HepG2 (cell line): ENCODE results near the gene FAM171A2. TPM values are rescaled to one million over a fixed set of nuclear protein-coding genes. Genes with fewer than 3 reads are reported as not detected.

Experiments
- BATF2 ChIP-seq: sonication (generic); formaldehyde crosslinking; IDR thresholded peaks from 2 replicates; pipeline ENCODE4 v1.8.0; 2022; ENCODE audit warnings: mild to moderate bottlenecking, missing genetic modification reagents, moderate library complexity
- BHLHE40 ChIP-seq: IDR thresholded peaks from 2 replicates; pipeline ENCODE4 v1.6.1; 2011; ENCODE audit warnings: low read length, improper control_type of control experiment
- CREBL2 ChIP-seq: sonication (generic); formaldehyde crosslinking; IDR thresholded peaks from 2 replicates; pipeline ENCODE4 v1.8.1; 2023; ENCODE audit warnings: missing genetic modification reagents, mild to moderate bottlenecking, borderline replicate concordance
- ELF1 ChIP-seq: sonication (generic); formaldehyde crosslinking; IDR thresholded peaks from 2 replicates; pipeline ENCODE4 v1.4.0; 2020; ENCODE audit warnings: missing genetic modification reagents
- GABPB1 ChIP-seq: IDR thresholded peaks from 2 replicates; pipeline ENCODE4 v1.6.1; 2016; ENCODE audit warnings: mild to moderate bottlenecking, missing genetic modification reagents, moderate library complexity, missing compliant biosample characterization
- HNRNPL ChIP-seq: fragments of 200-400 bp; formaldehyde crosslinking; IDR thresholded peaks from 2 replicates; pipeline ENCODE4 v1.6.1; 2017; ENCODE audit warnings: mild to moderate bottlenecking, low read depth, low read length
- ISL2 ChIP-seq: sonication (generic); formaldehyde crosslinking; IDR thresholded peaks from 2 replicates; pipeline ENCODE4 v1.5.0; 2020; ENCODE audit warnings: missing genetic modification reagents
- MAFG ChIP-seq: sonication (generic); formaldehyde crosslinking; IDR thresholded peaks from 2 replicates; pipeline ENCODE4 v1.5.1; 2020; ENCODE audit warnings: mild to moderate bottlenecking, missing genetic modification reagents
- MAX ChIP-seq: IDR thresholded peaks from 2 replicates; pipeline ENCODE4 v1.6.1; 2012; ENCODE audit warnings: inconsistent platforms
- MEF2D ChIP-seq: sonication (generic); formaldehyde crosslinking; IDR thresholded peaks from 2 replicates; pipeline ENCODE4 v1.5.1; 2020; ENCODE audit warnings: mild to moderate bottlenecking, missing genetic modification reagents
- MLLT10 ChIP-seq: sonication (generic); formaldehyde crosslinking; IDR thresholded peaks from 2 replicates; pipeline ENCODE4 v1.4.0; 2020; ENCODE audit warnings: missing genetic modification reagents
- NAIF1 ChIP-seq: sonication (generic); formaldehyde crosslinking; IDR thresholded peaks from 2 replicates; pipeline ENCODE4 v1.5.0; 2020; ENCODE audit warnings: mild to moderate bottlenecking, missing genetic modification reagents, borderline replicate concordance
- NFIB ChIP-seq: sonication (generic); formaldehyde crosslinking; IDR thresholded peaks from 2 replicates; pipeline ENCODE4 v1.9.0; 2021; ENCODE audit warnings: missing genetic modification reagents, mild to moderate bottlenecking, borderline replicate concordance
- SP2 ChIP-seq: sonication (generic); formaldehyde crosslinking; IDR thresholded peaks from 2 replicates; pipeline ENCODE4 v1.5.1; 2020; ENCODE audit warnings: mild to moderate bottlenecking, missing genetic modification reagents
- SRY ChIP-seq: sonication (generic); formaldehyde crosslinking; IDR thresholded peaks from 2 replicates; pipeline ENCODE4 v1.8.0; 2022; ENCODE audit warnings: mild to moderate bottlenecking, missing genetic modification reagents
- TCF12 ChIP-seq, 2 experiments: fragments of 450-650 bp in 1 of 2; sonication (generic) in 1 of 2; formaldehyde crosslinking in 1 of 2; IDR thresholded peaks; 2 replicates each; pipeline versions ENCODE4 v1.6.1 to v1.8.0; 2017 to 2022; ENCODE audit warnings: antibody characterized with exemption in 1 of 2, mild to moderate bottlenecking in 1 of 2, missing genetic modification reagents in 1 of 2, moderate library complexity in 1 of 2
- TEAD2 ChIP-seq: sonication (generic); formaldehyde crosslinking; IDR thresholded peaks from 2 replicates; pipeline ENCODE4 v1.9.0; 2021; ENCODE audit warnings: missing genetic modification reagents
- ZBTB4 ChIP-seq: sonication (generic); formaldehyde crosslinking; IDR thresholded peaks from 2 replicates; pipeline ENCODE4 v1.4.0; 2020; ENCODE audit warnings: missing genetic modification reagents, mild to moderate bottlenecking, borderline replicate concordance
- ZNF230 ChIP-seq: sonication (generic); formaldehyde crosslinking; IDR thresholded peaks from 2 replicates; pipeline ENCODE4 v1.4.0; 2020; ENCODE audit warnings: mild to moderate bottlenecking, missing genetic modification reagents
- ZNF232 ChIP-seq: sonication (generic); formaldehyde crosslinking; IDR thresholded peaks from 2 replicates; pipeline ENCODE4 v1.4.0; 2020; ENCODE audit warnings: missing genetic modification reagents, borderline replicate concordance
- ZNF282 ChIP-seq: fragments of 450-650 bp; IDR thresholded peaks from 2 replicates; pipeline ENCODE4 v1.6.1; 2018; ENCODE audit not compliant: partially characterized antibody
- ZNF3 ChIP-seq: IDR thresholded peaks from 2 replicates; pipeline ENCODE4 v1.7.0; 2017; ENCODE audit warnings: inconsistent platforms
- ZNF501 ChIP-seq: sonication (generic); formaldehyde crosslinking; IDR thresholded peaks from 2 replicates; pipeline ENCODE4 v1.5.1; 2020; ENCODE audit warnings: mild to moderate bottlenecking, moderate library complexity, missing genetic modification reagents
- ZNF607 ChIP-seq: sonication (generic); formaldehyde crosslinking; IDR thresholded peaks from 2 replicates; pipeline ENCODE4 v1.5.1; 2020; ENCODE audit warnings: missing genetic modification reagents, mild to moderate bottlenecking, borderline replicate concordance
- ZNF83 ChIP-seq: sonication (generic); formaldehyde crosslinking; IDR thresholded peaks from 2 replicates; pipeline ENCODE4 v1.4.0; 2020; ENCODE audit warnings: missing genetic modification reagents, mild to moderate bottlenecking, borderline replicate concordance
- ZNF891 ChIP-seq: sonication (generic); formaldehyde crosslinking; IDR thresholded peaks from 2 replicates; pipeline ENCODE4 v1.5.0; 2020; ENCODE audit warnings: mild to moderate bottlenecking, missing genetic modification reagents
- polyA plus RNA-seq, 8 experiments: library from polyadenylated mRNA; depleted of rRNA in 3 of 8; stranded (reverse) in 7 of 8; unstranded in 1 of 8; fragments of >200 nt; fragmentation: Illumina TruSeq in 4 of 8; extraction: Trizol in 4 of 8; gene quantifications; 2 replicates each; pipeline versions ENCODE4 v1.2.1 to v1.2.3, GENCODE V29; 2011 to 2016; ENCODE audit warnings: low read depth in 4 of 8, missing spikeins in 1 of 8, mixed read lengths in 1 of 8; ENCODE audit not compliant: insufficient read depth in 1 of 8
- total RNA-seq, 5 experiments: library from RNA; depleted of rRNA; stranded (reverse); fragments of >200 nt; fragmentation: Illumina TruSeq; extraction: Trizol; gene quantifications; 2 replicates each; pipeline ENCODE4 v1.2.3, GENCODE V29; 2016; ENCODE audit warnings: low read depth in 1 of 5

Gene FAM171A2
- total and polyA plus RNA-seq, 2 of the 13 experiments (the other 11 are each of a cell fraction or from before 2014, with no cell fraction given): 1.8 to 3.6 TPM

- TF ChIP-seq ZNF607 (CRISPR knock-in tag) (peak; percentile 75; the same call in 1 of the 2 replicates), HNRNPL (0 out of 2 replicates have a peak, but pooled peaks have one; percentile 29), ZNF891 (CRISPR knock-in tag) (peak; percentile 58; the same call in 1 of the 2 replicates), ELF1 (CRISPR knock-in tag) (0 out of 2 replicates have a peak, but pooled peaks have one; percentile 20), BHLHE40 (peak; percentile 20; the same call in 1 of the 2 replicates), SRY (peak; percentile 14), GABPB1 (0 out of 2 replicates have a peak, but pooled peaks have one; percentile 9), MLLT10 (CRISPR knock-in tag) (0 out of 2 replicates have a peak, but pooled peaks have one; percentile 7), ZNF232 (CRISPR knock-in tag) (peak; percentile 76), ZBTB4 (CRISPR knock-in tag) (0 out of 2 replicates have a peak, but pooled peaks have one; percentile 25), ZNF282 (no peak), ZNF230 (CRISPR knock-in tag) (peak; percentile 38; the same call in 1 of the 2 replicates), TCF12 (IDR thresholded peaks at IDR 0.05) (no peak), TCF12 (CRISPR knock-in tag; IDR thresholded peaks at IDR 0.05) (peak; percentile 33; the same call in 1 of the 2 replicates), MAX (peak; percentile 85; the same call in 1 of the 2 replicates), NFIB (CRISPR knock-in tag) (no peak), ISL2 (CRISPR knock-in tag) (peak; percentile 60; the same call in 1 of the 2 replicates), NAIF1 (0 out of 2 replicates have a peak, but pooled peaks have one; percentile 60), MEF2D (CRISPR knock-in tag) (peak; percentile 54; the same call in 1 of the 2 replicates), MAFG (peak; percentile 64; the same call in 1 of the 2 replicates), TEAD2 (CRISPR knock-in tag) (peak; percentile 19; the same call in 1 of the 2 replicates), ZNF83 (CRISPR knock-in tag) (0 out of 2 replicates have a peak, but pooled peaks have one; percentile 27), SP2 (CRISPR knock-in tag) (peak; percentile 47; the same call in 1 of the 2 replicates), CREBL2 (CRISPR knock-in tag) (0 out of 2 replicates have a peak, but pooled peaks have one; percentile 55), BATF2 (CRISPR knock-in tag) (0 out of 2 replicates have a peak, but pooled peaks have one; percentile 78), ZNF3 (CRISPR knock-in tag) (peak; percentile 19; the same call in 1 of the 2 replicates), ZNF501 (CRISPR knock-in tag) (peak; percentile 87)
Observed at GRCh38 chr17:44324092-44324570, 39.5 kb downstream of the FAM171A2 start (continued).
